Neural crest cell (in vitro differentiated cells): ENCODE measurements around the gene ATRNL1. TPM values are rescaled to one million over a fixed set of nuclear protein-coding genes. Genes with fewer than 3 reads are reported as not detected.
"Not testable (repeated sequence)": the region's sequence is repeated elsewhere in the genome, so short reads cannot be mapped to it uniquely, and the experiment has no call there.

Experiments
- DNase-seq: peaks from one replicate; pipeline ENCODE4 v3.0.0; 2021; ENCODE audit warnings: low read depth, mixed read lengths, low spot score
- H3K27ac Mint-ChIP-seq: one replicate; pipeline ENCODE4 v1.8.0; 2021; ENCODE audit warnings: mild to moderate bottlenecking, mixed read lengths; ENCODE audit not compliant: unreplicated experiment
- H3K27me3 Mint-ChIP-seq: 2 replicates; pipeline ENCODE4 v1.8.0; 2021; ENCODE audit warnings: low read depth, mild to moderate bottlenecking, mixed read lengths
- H3K36me3 Mint-ChIP-seq: 2 replicates; pipeline ENCODE4 v1.8.0; 2021; ENCODE audit warnings: low read depth, mild to moderate bottlenecking, mixed read lengths
- H3K4me1 Mint-ChIP-seq: 2 replicates; pipeline ENCODE4 v1.8.0; 2021; ENCODE audit warnings: mixed read lengths
- H3K4me3 Mint-ChIP-seq: one replicate; pipeline ENCODE4 v1.8.0; 2021; ENCODE audit warnings: mild to moderate bottlenecking, mixed read lengths
- H3K9me3 Mint-ChIP-seq: 2 replicates; pipeline ENCODE4 v1.8.0; 2021; ENCODE audit warnings: mixed read lengths
- CTCF ChIP-seq: fragments of 200-600 bp; sonication (generic); conservative IDR thresholded peaks from 2 replicates; pipeline ENCODE4 v1.5.0; 2021; ENCODE audit warnings: antibody characterized with exemption, mild to moderate bottlenecking
- total RNA-seq: library from RNA; stranded (reverse); gene quantifications from 2 replicates; pipeline ENCODE4 v1.2.1, GENCODE V29; 2021

The ATRNL1 gene
- total RNA-seq, 1 donor from 2014 or later, result 46.9 TPM

GRCh38 chr10:115390607-115391006, 297.4 kb downstream of the ATRNL1 start:
- H3K36me3 Mint-ChIP-seq, result peaks cover 14% of the 10 kb centered on the region
- TF ChIP-seq CTCF, result no peak

DNA sequence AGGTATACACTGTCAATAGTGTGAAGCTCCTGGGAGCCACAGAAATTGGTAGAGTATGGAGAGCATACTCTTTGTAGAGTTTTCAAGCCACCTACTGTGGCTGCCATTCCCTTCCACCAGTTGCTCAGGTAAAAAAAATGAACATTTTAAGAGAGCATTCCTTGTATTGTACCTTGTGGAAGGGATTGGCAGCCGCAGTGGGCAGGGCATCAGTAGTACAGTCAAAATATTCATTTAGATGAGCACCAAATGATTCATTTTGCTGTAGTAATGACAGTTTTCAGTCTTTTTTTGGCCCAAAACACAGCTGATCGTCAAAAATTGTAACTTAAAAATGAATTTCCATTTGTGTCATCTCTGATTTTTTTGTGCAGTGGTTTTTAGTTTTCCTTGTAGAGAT, 304.9 kb downstream of the ATRNL1 start:
- no peak overlapping the region for H3K27ac Mint-ChIP-seq
- no peak for DNase-seq
- peaks cover 15% of the 10 kb centered on the region for H3K36me3 Mint-ChIP-seq

More at GRCh38 chr10:115390607-115391006, 297.4 kb downstream of the ATRNL1 start:
- no peaks in the 10 kb centered on the region for H3K27me3 Mint-ChIP-seq
- no peak overlapping the region for H3K4me3 Mint-ChIP-seq
- H3K9me3 Mint-ChIP-seq, result peaks cover 7% of the 10 kb centered on the region
- DNase-seq, result no peak
- no peak overlapping the region for H3K27ac Mint-ChIP-seq
- H3K4me1 Mint-ChIP-seq, result no peaks in the 10 kb centered on the region

GRCh38 chr10:115402699-115403098, 309.5 kb downstream of the ATRNL1 start:
- no peaks in the 10 kb centered on the region for H3K4me1 Mint-ChIP-seq
- H3K36me3 Mint-ChIP-seq, result peaks cover 24% of the 10 kb centered on the region
- H3K9me3 Mint-ChIP-seq, result peaks cover 9% of the 10 kb centered on the region
- no peak overlapping the region for H3K27ac Mint-ChIP-seq
- no peak overlapping the region for H3K4me3 Mint-ChIP-seq
- no peak for TF ChIP-seq CTCF
- DNase-seq, result no peak
- H3K27me3 Mint-ChIP-seq, result no peaks in the 10 kb centered on the region

More for the DNA sequence above, 304.9 kb downstream of the ATRNL1 start:
- no peak overlapping the region for H3K4me3 Mint-ChIP-seq
- no peaks in the 10 kb centered on the region for H3K27me3 Mint-ChIP-seq
- no peak for TF ChIP-seq CTCF
- no peaks in the 10 kb centered on the region for H3K4me1 Mint-ChIP-seq
- H3K9me3 Mint-ChIP-seq, result peaks cover 6% of the 10 kb centered on the region

- not testable (repeated sequence) for H3K27me3 Mint-ChIP-seq, DNase-seq, H3K4me1 Mint-ChIP-seq, H3K4me3 Mint-ChIP-seq, H3K27ac Mint-ChIP-seq
- Mint-ChIP-seq H3K9me3 (peaks cover 16% of the 10 kb centered on the region), H3K36me3 (peaks cover 20% of the 10 kb centered on the region)
Measured at GRCh38 chr10:115405838-115406237, 312.7 kb downstream of the ATRNL1 start.

DNA sequence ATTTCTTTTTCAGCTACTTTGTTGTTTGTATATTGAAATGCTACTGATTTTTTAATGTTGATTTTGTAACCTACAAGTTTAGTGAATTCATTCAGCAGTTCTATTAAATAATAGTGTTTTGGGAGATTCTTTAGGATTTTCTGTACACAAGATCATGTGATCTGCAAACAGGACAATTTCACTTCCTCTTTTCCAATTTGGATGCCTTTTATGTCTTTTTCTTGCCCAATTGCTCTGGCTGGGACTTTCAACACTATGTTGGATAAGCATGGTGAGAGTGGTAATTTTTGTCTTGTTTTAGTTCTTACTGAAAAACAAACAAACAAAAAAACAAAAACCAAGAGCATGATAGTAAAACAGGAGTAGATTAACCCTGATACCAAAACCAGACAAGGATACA, 316.2 kb downstream of the ATRNL1 start:
- Mint-ChIP-seq H3K4me1 (no peaks in the 10 kb centered on the region), H3K27me3 (no peaks in the 10 kb centered on the region), H3K9me3 (peaks cover 16% of the 10 kb centered on the region), H3K4me3 (no peak overlapping the region), H3K27ac (no peak overlapping the region), H3K36me3 (peaks cover 19% of the 10 kb centered on the region)
- no peak for TF ChIP-seq CTCF
- no peak for DNase-seq

GRCh38 chr10:115417585-115418265, 324.6 kb downstream of the ATRNL1 start:
- Mint-ChIP-seq H3K27ac (no peak overlapping the region), H3K4me3 (no peak overlapping the region), H3K27me3 (no peaks in the 10 kb centered on the region), H3K9me3 (peaks cover 6% of the 10 kb centered on the region), H3K4me1 (no peaks in the 10 kb centered on the region), H3K36me3 (peaks cover 6% of the 10 kb centered on the region)
- peak; percentile 11 for DNase-seq
- peak; percentile 65 for TF ChIP-seq CTCF
